ENCODE measurements around the gene HECW1. TPM values are rescaled to one million over a fixed set of nuclear protein-coding genes. Genes with fewer than 3 reads are reported as not detected.
"Not testable (repeated sequence)": the region's sequence is repeated elsewhere in the genome, so short reads cannot be mapped to it uniquely, and the experiment has no call there.

The HECW1 gene
- total RNA-seq, 1 experiment from 2014 or later, result 35.3 TPM

DNA sequence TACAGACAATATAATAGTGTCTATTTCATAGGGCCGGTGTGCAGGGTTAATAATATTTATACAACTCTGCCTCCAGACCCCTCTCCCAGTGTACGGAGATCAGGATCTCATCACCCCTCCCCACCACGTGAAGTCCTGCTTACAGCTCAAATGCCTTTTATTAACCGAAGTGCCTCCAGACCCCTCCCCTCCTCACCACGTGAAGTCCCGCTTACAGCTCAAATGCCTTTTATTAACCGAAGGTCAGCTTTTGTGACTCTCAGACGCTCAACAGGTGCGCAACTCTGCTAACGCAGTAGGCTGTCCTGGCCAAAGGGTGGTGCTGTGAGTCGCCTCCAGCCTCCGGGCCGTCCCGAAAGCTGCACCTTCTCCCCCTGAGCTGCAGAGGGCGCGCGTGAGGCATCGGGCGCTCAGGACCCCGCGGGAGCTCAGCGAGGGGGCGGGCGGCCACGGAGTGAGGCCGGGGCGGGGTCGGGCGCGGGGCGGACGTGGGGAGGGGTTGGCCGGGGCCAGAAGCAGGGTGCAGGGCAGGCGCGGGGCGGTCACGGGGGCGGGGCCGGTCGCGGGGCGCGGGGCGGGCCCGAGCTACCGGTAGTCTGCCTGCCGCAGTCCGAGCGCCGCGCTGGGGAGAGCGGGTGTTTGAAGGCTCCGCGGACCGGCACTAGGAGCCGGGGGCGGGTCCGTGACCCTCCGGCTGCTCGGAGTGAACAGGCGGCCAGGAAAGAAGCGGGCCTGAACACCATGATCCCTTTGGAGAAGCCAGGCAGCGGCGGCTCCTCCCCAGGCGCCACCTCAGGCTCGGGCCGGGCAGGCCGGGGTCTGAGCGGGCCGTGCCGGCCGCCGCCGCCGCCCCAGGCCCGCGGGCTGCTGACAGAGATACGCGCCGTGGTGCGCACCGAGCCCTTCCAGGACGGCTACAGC is 470.3 kb downstream of the HECW1 start, which contains the start of gene STK17A:
TSS of gene STK17A (plus strand) at position 606 of the 921 bp plus-strand sequence. CDS start at position 742, 136 bp downstream.
- DNase-seq (ENCODE audit: low read depth), result peak; percentile 90
- in situ Hi-C loops (cut with HindIII; ENCODE audit: low pct_unique_long_range_greater_than_20kb, low sequenced_read_pairs), result no loop called here

- DNase-seq (ENCODE audit: low read depth), result peak; percentile 68
- in situ Hi-C loops (cut with HindIII; ENCODE audit: low pct_unique_long_range_greater_than_20kb, low sequenced_read_pairs), result no loop called here
Measured at GRCh38 chr7:43583424-43584194, 471.2 kb downstream of the HECW1 start.

DNA sequence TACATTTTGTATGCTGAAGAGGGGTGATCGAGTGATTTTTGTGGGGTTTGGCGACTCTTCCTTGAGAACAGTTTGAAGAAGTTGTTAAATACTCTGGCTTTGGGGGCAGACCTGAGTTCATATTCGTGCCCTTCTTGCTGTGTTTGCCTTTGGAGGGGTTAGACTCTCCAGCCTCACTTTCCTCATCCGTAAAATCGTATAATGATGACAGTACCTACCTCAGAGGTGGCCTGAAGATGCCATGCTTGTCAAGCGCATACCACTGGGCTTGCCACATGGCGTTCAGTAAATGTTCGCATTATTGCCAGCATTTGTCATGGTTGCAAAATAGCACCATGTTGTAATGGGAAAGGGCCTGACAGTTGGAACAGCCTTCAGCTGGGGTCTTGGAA is 471.7 kb downstream of the HECW1 start:
- in situ Hi-C loops (cut with HindIII; ENCODE audit: low pct_unique_long_range_greater_than_20kb, low sequenced_read_pairs), result no loop called here

DNA sequence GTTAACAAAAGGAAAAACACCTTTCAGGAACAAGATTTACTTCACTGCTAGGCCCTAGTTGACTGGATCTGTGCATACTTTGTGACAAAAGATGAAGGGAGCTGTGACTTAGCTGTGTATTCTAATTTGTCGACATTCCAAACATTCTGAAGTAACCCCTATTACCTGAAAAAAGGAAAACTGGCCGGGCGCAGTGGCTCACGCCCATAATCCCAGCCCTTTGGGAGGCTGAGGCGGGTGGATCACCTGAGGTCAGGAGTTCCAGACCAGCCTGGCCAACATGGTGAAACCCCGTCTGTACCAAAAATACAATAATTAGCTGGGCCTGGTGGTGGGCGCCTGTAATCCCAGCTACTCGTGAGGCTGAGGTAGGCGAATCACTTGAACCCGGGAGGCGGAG is 472.3 kb downstream of the HECW1 start:
- DNase-seq (ENCODE audit: low read depth); in situ Hi-C loops (cut with HindIII; ENCODE audit: low pct_unique_long_range_greater_than_20kb, low sequenced_read_pairs): not testable (repeated sequence)

More for the DNA sequence above, 471.7 kb downstream of the HECW1 start:
- peak; percentile 52 for DNase-seq (ENCODE audit: low read depth)

GRCh38 chr7:43585562-43585961 is 473.1 kb downstream of the HECW1 start:
- no peak for DNase-seq (ENCODE audit: low read depth)
- in situ Hi-C loops (cut with HindIII; ENCODE audit: low pct_unique_long_range_greater_than_20kb, low sequenced_read_pairs), result no loop called here

GRCh38 chr7:43586251-43586900 is 473.9 kb downstream of the HECW1 start:
- in situ Hi-C loops (cut with HindIII; ENCODE audit: low pct_unique_long_range_greater_than_20kb, low sequenced_read_pairs), result no loop called here
- peak; percentile 77 for DNase-seq (ENCODE audit: low read depth)

DNA sequence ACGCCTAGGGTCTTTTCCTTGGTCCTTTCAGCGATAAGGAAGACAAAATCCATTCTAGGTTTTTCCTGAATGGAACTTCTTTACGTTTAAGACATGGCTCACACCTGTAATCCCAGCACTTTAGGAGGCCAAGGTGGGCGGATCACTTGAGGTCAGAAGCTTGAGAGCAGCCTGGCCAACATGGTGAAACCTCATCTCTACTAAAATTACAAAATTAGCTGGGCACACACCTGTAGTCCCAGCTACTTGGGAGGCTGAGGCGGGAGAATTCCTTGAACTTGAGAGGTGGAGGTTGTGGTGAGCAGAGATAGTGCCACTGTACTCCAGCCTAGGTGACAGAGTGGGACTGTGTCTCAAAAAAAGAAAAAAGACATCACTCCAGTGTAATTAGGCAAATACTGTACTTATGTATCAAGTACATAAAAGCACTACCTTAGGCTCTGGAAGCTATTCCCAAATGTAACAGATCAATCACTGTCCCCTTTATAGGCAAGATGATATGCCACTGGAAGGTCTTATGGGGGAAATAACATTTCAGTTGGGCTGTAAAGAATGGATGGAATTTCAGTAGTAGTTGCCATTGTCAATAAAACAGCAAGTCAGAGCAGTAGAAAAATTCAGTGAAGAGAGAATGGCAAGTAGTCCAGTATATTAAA is 476.2 kb downstream of the HECW1 start:
- DNase-seq (ENCODE audit: low read depth), result no peak
- in situ Hi-C loops (cut with HindIII; ENCODE audit: low pct_unique_long_range_greater_than_20kb, low sequenced_read_pairs), result no loop called here

DNA sequence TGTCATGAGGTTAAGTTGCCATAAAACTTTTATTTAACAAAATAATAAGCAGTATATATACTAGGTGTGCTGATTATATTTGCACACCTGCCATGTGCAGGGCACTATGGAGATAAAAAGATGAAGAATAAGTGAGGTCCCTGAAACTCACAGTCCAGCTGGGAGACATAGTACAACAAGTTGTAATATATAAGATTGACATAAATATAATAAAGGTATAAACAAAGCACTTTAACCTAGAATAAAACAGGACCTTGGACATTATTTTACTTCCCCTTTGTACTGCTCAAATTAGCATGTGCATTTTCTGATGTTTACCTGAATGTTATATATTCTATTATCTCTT is 476.7 kb downstream of the HECW1 start:
- in situ Hi-C loops (cut with HindIII; ENCODE audit: low pct_unique_long_range_greater_than_20kb, low sequenced_read_pairs), result no loop called here
- no peak for DNase-seq (ENCODE audit: low read depth)

DNA sequence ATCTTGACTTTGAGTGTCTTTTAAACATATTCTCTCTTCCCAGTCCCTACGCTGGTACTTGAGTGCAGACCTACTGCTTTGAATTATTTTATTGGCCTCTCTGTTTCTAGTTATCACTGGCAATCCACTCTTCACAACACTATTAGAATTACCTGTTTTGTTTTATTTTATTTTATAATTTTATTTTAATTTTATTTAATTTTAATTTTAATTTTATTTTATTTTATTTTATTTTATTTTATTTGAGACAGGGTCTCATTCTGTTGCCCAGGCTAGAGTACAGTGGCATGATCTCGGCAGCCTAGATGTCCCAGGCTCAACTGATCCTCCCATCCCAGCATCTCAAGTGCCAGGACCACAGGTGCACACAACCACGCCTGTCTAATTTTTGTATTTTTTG is 477.3 kb downstream of the HECW1 start:
- no peak for DNase-seq (ENCODE audit: low read depth)
- in situ Hi-C loops (cut with HindIII; ENCODE audit: low pct_unique_long_range_greater_than_20kb, low sequenced_read_pairs), result no loop called here

DNA sequence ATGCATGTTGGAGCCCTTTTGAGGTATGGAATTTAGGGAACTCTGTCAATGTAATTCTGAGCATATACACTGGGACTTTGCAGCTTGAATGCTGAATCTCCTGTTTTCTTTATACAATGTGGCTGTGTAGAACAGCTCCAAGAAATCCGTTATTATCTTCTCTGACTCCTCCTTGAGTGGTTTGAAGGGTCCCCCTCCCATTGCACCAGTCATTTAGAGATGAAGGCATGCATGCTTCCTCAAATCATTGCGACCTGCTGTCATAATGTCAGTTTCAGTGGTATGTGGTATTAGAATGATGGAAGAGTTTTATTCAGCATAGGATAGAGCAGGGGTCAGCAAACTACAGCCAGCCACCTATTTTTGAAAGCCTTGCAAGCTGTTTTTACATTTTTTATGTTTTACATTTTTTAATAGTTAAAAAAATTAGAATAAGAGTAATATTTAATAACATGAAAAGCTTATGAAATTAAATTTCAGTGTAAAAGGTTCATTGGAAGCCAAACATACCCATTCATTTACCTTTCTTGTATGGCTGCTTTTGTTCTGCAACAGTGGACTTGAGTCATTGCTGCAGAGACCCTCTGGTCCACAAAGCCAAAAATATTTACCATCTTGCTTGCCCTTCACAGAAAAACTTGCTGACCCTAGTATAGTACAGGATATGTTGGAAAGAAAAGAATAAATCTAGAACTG is 478.6 kb downstream of the HECW1 start:
- in situ Hi-C loops (cut with HindIII; ENCODE audit: low pct_unique_long_range_greater_than_20kb, low sequenced_read_pairs), result no loop called here
- no peak for DNase-seq (ENCODE audit: low read depth)

- in situ Hi-C loops (cut with HindIII; ENCODE audit: low pct_unique_long_range_greater_than_20kb, low sequenced_read_pairs), result no loop called here
- DNase-seq (ENCODE audit: low read depth), result peak; percentile 43
Measured at GRCh38 chr7:43591558-43592180, 479.2 kb downstream of the HECW1 start.

GRCh38 chr7:43592326-43592725 is 479.9 kb downstream of the HECW1 start:
- in situ Hi-C loops (cut with HindIII; ENCODE audit: low pct_unique_long_range_greater_than_20kb, low sequenced_read_pairs), result no loop called here
- no peak for DNase-seq (ENCODE audit: low read depth)

DNA sequence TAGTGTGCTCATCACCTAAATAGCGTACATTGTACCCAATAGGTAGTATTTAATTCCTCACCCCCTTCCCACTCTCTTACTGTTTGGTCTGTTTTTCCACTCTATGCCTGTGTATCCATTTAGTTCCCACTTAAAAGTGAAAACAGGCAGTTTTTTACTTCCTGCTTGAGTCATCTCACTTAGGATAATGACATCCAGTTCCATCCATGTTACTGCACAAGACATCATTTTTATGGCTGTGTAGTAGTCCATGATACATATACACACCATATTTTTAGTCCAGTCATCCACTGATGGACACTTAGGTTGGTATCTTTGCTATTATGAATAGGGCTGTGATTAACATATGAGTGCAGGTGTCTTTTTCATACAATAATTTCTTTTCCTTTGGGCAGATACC is 480.6 kb downstream of the HECW1 start:
- DNase-seq (ENCODE audit: low read depth), result no peak
- in situ Hi-C loops (cut with HindIII; ENCODE audit: low pct_unique_long_range_greater_than_20kb, low sequenced_read_pairs), result no loop called here

DNA sequence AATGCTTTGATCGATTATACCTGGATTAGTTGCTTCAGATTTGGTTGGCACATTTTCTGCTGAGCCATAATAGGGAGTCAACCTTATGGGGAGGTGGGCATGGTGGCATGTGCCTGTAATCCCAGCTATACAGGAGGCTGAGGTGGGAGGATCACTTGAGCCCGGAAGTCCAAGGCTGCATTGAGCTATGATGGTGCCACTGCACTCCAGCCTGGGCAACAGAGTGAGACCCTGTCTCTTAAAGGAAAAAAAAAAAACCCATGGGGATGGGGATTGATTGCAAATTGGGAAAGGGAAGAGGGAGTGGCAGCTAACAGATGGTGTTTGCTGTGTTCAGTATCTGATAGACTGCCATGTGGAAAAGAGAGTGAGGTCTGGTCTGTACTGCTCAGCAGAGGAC is 481.6 kb downstream of the HECW1 start:
- in situ Hi-C loops (cut with HindIII; ENCODE audit: low pct_unique_long_range_greater_than_20kb, low sequenced_read_pairs), result no loop called here
- no peak for DNase-seq (ENCODE audit: low read depth)

DNA sequence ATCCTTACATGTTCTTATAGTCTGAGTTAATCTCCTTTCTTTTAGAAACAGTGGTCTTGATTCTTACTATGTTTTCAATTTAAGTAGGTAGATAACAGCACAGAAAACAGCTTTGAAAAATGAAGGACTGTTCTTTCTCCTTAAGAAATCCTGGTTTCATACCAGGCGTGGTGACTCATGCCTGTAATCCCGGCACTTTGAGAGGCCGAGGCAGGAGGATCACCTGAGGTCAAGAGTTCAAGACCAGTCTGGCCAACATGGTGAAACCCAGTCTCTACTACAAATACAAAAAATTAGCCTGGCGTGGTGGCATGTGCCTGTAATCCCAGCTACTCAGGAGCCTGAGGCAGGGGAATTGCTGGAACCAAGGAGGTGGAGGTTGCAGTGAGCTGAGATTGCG is 484.0 kb downstream of the HECW1 start:
- DNase-seq (ENCODE audit: low read depth), result not testable (repeated sequence)

GRCh38 chr7:43600056-43600455 is 487.6 kb downstream of the HECW1 start:
- in situ Hi-C loops (cut with HindIII; ENCODE audit: low pct_unique_long_range_greater_than_20kb, low sequenced_read_pairs), result no loop called here

More for the DNA sequence above, 484.0 kb downstream of the HECW1 start:
- in situ Hi-C loops (cut with HindIII; ENCODE audit: low pct_unique_long_range_greater_than_20kb, low sequenced_read_pairs), result not testable (repeated sequence)

GRCh38 chr7:43602256-43602655 is 489.8 kb downstream of the HECW1 start:
- no peak for DNase-seq (ENCODE audit: low read depth)
- in situ Hi-C loops (cut with HindIII; ENCODE audit: low pct_unique_long_range_greater_than_20kb, low sequenced_read_pairs), result no loop called here

More at GRCh38 chr7:43600056-43600455, 487.6 kb downstream of the HECW1 start:
- DNase-seq (ENCODE audit: low read depth), result no peak

Data from Caki2 (cell line).